Stimulated activated CD8-positive, alpha-beta memory T cell treated with anti-CD3 and anti-CD28 coated beads, Interleukin-2, amount 100 ng/mL, for 48 hours (primary cell): ENCODE measurements around the gene TSC1.
"Not testable (repeated sequence)": the region's sequence is repeated elsewhere in the genome, so short reads cannot be mapped to it uniquely, and the experiment has no call there.

Experiments
- DNase-seq, 2 donors: peaks; one replicate each; pipeline ENCODE4 v3.0.0-alpha.2; 2020; ENCODE audit warnings: low read depth in 2 of 2

TSC1 gene

DNA sequence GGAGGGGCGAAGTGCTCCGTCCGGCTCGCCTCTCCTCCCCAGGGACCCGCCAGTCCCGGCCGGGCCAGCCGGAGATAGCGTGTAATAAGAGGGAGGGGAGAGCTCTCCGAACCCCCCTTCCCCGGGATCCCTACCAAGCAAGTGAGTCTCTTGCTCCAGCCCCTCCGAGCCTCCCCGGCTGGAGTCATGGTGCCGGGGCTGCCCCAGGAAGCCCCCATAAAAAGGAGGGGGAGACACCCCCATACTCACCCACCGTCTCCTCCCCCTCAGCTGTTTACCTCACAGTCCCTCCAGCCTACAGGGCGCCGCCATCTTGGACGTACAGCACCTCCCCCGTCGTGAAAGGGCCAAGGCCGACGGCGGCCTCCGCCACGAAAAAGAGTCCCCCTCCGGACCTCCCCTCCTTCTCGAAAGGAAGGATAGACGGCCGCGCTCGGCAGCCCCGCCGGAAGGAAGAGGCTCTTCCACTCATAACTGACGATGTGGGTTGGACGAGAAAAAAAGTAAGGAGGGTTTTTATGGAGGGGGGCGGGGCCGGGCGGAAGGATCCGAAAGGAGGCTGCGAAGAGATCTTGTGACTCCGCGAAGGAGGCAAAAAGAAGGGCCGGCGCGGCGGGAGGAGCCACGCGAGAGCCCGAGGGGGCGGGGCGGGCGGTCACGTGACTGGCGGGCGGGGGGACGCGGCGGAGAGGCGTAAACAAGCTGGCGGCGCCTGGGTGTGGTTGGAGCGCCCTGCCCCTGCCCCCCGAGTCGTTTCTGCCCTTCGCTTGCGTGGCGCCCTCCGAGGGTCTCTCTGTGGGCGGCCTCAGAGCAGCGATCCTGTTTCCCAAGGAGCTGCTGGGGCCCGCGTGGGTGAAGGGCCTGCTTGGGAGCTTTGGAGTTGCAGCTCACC lies at the start of gene TSC1:
Gene TSC1 (minus strand): TSS at position 323 of the 892 bp plus-strand sequence. CDS start 15,744 bp downstream, outside the sequence.
- peak; percentile 96 to 98 for DNase-seq

GRCh38 chr9:132993511-132993939 lies 49.1 kb upstream of the TSC1 start:
- DNase-seq = no peak

- DNase-seq = no peak
These were observed 47.2 kb upstream of the TSC1 start for GRCh38 chr9:132991351-132992300.

- no peak for DNase-seq
These were observed 46.4 kb upstream of the TSC1 start for GRCh38 chr9:132990781-132991180.

DNA sequence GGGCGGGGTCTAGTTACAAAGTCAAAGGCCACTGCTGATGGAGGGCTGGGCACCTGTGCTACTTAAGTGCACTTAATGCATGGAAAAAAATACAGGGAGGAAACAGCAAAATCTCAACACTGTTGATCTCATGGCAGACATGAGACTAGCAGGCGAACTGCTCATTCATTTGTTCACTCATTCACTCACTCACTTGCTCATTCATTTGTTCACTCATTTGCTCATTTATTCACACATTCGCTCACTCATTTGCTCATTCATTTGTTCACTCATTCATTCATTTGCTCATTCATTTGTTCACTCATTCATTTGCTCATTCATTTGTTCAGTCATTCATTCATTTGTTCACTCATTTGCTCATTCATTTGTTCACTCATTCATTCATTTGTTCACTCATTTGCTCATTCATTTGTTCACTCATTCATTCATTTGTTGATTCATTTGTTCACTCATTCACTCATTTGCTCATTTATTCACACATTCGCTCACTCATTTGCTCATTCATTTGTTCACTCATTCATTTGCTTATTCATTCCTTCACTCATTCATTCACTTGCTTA lies 45.7 kb upstream of the TSC1 start:
- DNase-seq = not testable (repeated sequence)

- DNase-seq = no peak
These were observed 45.1 kb upstream of the TSC1 start for GRCh38 chr9:132989414-132989996.

DNA sequence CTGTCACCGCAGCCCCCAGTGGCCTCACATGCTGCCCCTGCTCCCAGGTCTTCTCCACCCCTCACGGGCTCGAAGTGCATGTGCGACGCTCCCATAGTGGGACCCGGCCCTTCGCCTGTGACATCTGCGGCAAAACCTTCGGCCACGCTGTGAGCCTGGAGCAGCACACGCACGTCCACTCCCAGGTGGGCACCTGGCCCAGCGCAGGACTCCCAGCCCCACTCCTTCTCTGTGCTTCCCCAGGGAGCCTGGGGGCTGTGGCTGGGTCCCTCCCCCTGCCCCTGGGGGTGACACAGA lies 44.5 kb upstream of the TSC1 start:
- no peak for DNase-seq

DNA sequence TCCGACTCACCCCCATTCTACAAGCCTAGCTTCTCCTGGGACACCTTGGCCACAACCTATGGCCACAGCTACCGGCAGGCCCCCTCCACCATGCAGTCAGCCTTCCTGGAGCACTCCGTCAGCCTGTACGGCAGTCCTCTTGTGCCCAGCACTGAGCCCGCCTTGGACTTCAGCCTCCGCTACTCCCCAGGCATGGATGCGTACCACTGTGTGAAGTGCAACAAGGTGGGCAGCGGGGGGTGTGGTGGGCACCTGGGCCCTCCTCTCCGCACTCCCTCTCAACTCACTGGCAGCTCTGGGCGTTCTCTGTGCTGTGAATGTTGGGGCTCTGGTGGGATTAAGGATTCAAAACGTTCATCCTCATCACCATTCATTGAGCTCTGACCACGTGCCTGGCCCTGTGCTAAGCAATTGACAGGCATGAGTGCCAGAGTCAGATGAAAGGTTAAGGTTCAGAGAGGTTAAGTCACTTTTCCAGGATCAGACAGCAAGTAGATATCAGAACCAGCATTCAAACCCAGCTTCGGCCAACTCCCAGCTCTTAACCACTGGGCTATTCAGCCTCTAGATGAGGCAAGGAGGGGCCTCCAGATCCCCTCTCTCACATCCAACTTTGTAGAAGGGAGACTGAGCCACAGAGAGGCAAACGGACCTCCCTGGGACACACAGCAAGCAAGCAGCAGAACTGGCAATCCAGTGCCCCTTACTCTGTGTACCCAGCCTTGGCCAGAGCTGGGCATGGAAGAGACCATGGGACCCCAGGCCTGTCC lies 44.0 kb upstream of the TSC1 start:
- no peak for DNase-seq

- DNase-seq = no peak
These were observed 42.5 kb upstream of the TSC1 start for GRCh38 chr9:132986640-132987620.

DNA sequence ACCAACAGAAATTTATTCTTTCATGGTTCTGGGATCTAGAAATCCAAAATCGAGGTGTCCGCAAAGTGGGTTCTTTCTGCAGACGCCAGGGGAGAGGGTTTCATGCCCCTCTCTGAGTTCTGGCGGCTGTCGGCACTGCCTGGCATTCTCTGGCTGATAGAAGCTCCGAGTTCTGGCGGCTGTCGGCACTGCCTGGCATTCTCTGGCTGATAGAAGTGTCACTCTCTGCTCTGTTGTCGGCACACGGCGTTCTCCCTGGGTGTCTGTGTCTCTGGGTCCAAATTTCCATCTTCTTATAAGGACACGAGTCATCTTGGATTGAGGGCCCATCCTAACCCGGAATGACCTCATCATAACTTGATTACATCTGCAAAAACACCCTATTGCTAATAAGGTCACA lies 41.7 kb upstream of the TSC1 start:
- DNase-seq = no peak

DNA sequence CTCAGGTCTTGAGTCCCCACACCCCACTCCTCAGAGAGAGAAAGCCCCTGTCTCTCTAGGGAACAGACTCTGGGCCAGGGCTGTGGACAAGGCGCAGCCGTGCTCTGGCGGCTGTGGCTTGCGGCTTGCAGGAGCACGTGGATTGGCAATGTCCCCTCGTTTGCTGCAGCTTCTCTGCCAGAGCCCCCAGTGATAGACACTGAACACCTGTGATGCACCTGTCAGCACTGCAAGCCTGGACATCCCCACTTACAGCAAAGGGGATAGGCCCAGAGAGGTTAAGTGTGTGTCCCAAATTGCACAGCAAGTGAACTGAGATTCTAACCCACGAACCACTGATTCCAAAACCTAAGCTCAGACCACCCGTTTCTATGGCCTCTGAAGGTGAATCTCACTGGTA lies 41.1 kb upstream of the TSC1 start:
- no peak for DNase-seq

DNA sequence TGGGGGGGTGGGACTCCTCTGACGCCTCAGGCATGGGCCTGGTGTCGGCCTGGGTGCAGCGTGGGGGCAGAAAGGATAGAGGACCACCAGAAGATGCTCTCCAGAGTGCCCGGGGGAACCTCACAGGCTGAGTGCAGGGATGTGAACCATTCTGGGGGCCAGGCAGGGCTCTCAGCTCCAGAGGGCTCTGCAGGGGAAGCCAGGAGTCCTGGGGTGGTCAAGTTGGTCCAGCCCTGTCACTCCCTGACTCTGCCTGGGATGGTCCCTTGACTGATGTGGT lies 40.6 kb upstream of the TSC1 start:
- DNase-seq = no peak

GRCh38 chr9:132984202-132985070 lies 40.0 kb upstream of the TSC1 start:
- no peak for DNase-seq

- DNase-seq = no peak
These were observed 39.2 kb upstream of the TSC1 start for GRCh38 chr9:132983491-132984201.

- no peak for DNase-seq
These were observed 38.0 kb upstream of the TSC1 start for GRCh38 chr9:132982458-132982857.

GRCh38 chr9:132980157-132980556 lies 35.7 kb upstream of the TSC1 start:
- no peak for DNase-seq

GRCh38 chr9:132978451-132979131 lies 34.2 kb upstream of the TSC1 start, which contains the start of gene GFI1B:
Gene GFI1B, plus strand, starts transcription at chr9:132978694. Its CDS starts 7,985 bp downstream, at chr9:132986679.
- no peak for DNase-seq

- DNase-seq = no peak
These were observed 33.7 kb upstream of the TSC1 start for GRCh38 chr9:132978112-132978450.
